Limb (tissue), 2 donors: Measurements from ENCODE around the gene GADD45G.

ENCODE experiments used
- DNase-seq, 2 donors: peaks; one replicate each; pipeline ENCODE4 v3.0.0-alpha.2; 2016; ENCODE audit errors: extremely low spot score in 2 of 2

Gene GADD45G

GRCh38 chr9:89609426-89610006 lies 4.7 kb downstream of the GADD45G start:
- DNase-seq = no peak

GRCh38 chr9:89610391-89610925 lies 5.6 kb downstream of the GADD45G start:
- no peak for DNase-seq

- no peak for DNase-seq
These were observed 6.6 kb downstream of the GADD45G start for GRCh38 chr9:89611425-89611824.

- no peak for DNase-seq
These were observed 7.9 kb downstream of the GADD45G start for GRCh38 chr9:89612566-89613278.

- DNase-seq = no peak
These were observed 9.4 kb downstream of the GADD45G start for GRCh38 chr9:89613912-89614892.

GRCh38 chr9:89615661-89616060 lies 10.8 kb downstream of the GADD45G start:
- DNase-seq = no peak

GRCh38 chr9:89616411-89616810 lies 11.6 kb downstream of the GADD45G start:
- no peak for DNase-seq

GRCh38 chr9:89617978-89618377 lies 13.2 kb downstream of the GADD45G start:
- DNase-seq = no peak

GRCh38 chr9:89619019-89619418 lies 14.2 kb downstream of the GADD45G start:
- no peak for DNase-seq

- DNase-seq = no peak
These were observed 14.8 kb downstream of the GADD45G start for GRCh38 chr9:89619424-89620138.

GRCh38 chr9:89621031-89621430 lies 16.2 kb downstream of the GADD45G start:
- DNase-seq = no peak

GRCh38 chr9:89621676-89622075 lies 16.9 kb downstream of the GADD45G start:
- DNase-seq = no peak

GRCh38 chr9:89622933-89623861 lies 18.4 kb downstream of the GADD45G start:
- DNase-seq = no peak

- no peak for DNase-seq
These were observed 19.2 kb downstream of the GADD45G start for GRCh38 chr9:89623925-89624420.

- DNase-seq = no peak
These were observed 21.2 kb downstream of the GADD45G start for GRCh38 chr9:89625721-89626687.

- no peak for DNase-seq
These were observed 22.0 kb downstream of the GADD45G start for GRCh38 chr9:89626741-89627265.

GRCh38 chr9:89628601-89629000 lies 23.8 kb downstream of the GADD45G start:
- DNase-seq = no peak
